ENCODE data around the gene APPL2.

APPL2 gene

DNA sequence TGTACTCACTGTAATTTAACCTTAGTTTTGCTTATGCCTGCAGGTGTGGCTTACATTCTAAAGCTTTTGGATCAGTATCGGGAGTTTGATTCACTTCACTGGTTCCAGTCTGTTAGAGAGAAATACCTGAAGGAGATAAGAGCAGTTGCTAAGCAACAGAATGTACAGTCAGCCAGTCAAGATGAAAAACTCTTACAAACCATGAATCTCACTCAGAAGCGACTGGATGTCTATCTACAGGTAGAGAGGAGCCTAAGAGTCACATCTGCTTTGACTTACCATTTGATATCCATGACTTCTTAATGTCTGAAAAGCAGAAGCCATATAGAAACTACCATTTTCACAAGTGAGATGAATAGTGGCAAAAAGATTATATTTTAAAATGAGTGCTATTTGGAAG, 71.9 kb downstream of the APPL2 start:
- no peak overlapping the region for H3K27ac ChIP-seq (ENCODE audit: low read depth, low read length, poor library complexity, severe bottlenecking)
- peaks cover 59% of the 10 kb centered on the region for H3K36me3 ChIP-seq (ENCODE audit: insufficient read depth, low read length)
- H2AFZ ChIP-seq (ENCODE audit: low read length), result no peak overlapping the region
- no peaks in the 10 kb centered on the region for H3K4me1 ChIP-seq (ENCODE audit: insufficient read depth, low read length, severe bottlenecking)
- H3F3A ChIP-seq (ENCODE audit: insufficient read depth, low read length), result no peaks in the 10 kb centered on the region
- no peaks in the 10 kb centered on the region for H3K27me3 ChIP-seq (ENCODE audit: insufficient read depth, low read length)
- TF ChIP-seq, protein P1, sequence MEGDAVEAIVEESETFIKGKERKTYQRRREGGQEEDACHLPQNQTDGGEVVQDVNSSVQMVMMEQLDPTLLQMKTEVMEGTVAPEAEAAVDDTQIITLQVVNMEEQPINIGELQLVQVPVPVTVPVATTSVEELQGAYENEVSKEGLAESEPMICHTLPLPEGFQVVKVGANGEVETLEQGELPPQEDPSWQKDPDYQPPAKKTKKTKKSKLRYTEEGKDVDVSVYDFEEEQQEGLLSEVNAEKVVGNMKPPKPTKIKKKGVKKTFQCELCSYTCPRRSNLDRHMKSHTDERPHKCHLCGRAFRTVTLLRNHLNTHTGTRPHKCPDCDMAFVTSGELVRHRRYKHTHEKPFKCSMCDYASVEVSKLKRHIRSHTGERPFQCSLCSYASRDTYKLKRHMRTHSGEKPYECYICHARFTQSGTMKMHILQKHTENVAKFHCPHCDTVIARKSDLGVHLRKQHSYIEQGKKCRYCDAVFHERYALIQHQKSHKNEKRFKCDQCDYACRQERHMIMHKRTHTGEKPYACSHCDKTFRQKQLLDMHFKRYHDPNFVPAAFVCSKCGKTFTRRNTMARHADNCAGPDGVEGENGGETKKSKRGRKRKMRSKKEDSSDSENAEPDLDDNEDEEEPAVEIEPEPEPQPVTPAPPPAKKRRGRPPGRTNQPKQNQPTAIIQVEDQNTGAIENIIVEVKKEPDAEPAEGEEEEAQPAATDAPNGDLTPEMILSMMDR (IDR thresholded peaks at IDR 0.05; ENCODE audit: low read length), result no peak
- TF ChIP-seq EZH2 (IDR thresholded peaks at IDR 0.05; ENCODE audit: borderline replicate concordance, low read length), result no peak
- no peaks in the 10 kb centered on the region for H4K20me1 ChIP-seq (ENCODE audit: insufficient read depth, low read length)
- no peaks in the 10 kb centered on the region for H3K79me2 ChIP-seq (ENCODE audit: insufficient read depth, low read length)
- H3K4me2 ChIP-seq (ENCODE audit: low read length), result no peak overlapping the region
- H3K9me3 ChIP-seq (ENCODE audit: low read length), result no peaks in the 10 kb centered on the region
- no peaks in the 10 kb centered on the region for H3K9me2 ChIP-seq (ENCODE audit: low read depth, low read length)
- H3K4me3 ChIP-seq (ENCODE audit: low read depth, low read length, poor library complexity, severe bottlenecking), result no peak overlapping the region
- no peak overlapping the region for H3K9ac ChIP-seq (ENCODE audit: low read length)

DNA sequence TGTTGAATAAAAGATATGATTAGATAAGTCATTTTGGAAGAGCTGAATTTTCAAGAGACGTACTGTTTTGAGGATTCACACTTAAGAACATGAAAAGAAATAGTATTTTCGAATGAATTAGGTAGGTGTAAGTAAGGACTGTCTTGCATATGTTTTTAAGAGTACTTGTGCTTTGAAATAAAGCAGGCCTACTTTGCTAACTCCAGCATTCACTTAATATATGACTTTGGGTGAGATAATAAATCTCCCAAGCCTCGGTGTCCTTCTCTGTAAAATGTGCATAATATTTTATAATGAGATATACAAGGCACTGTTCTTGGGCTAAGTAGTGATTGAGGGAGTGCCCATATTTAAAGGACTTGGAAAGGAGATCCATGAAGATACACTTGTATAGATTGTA, 73.8 kb downstream of the APPL2 start:
- no peaks in the 10 kb centered on the region for H3K27me3 ChIP-seq (ENCODE audit: insufficient read depth, low read length)
- peaks cover 58% of the 10 kb centered on the region for H3K36me3 ChIP-seq (ENCODE audit: insufficient read depth, low read length)
- TF ChIP-seq, protein P1 (IDR thresholded peaks at IDR 0.05; ENCODE audit: low read length), result no peak
- no peak for TF ChIP-seq EZH2 (IDR thresholded peaks at IDR 0.05; ENCODE audit: borderline replicate concordance, low read length)
- H3K9me2 ChIP-seq (ENCODE audit: low read depth, low read length), result no peaks in the 10 kb centered on the region
- no peaks in the 10 kb centered on the region for H3F3A ChIP-seq (ENCODE audit: insufficient read depth, low read length)
- H3K9me3 ChIP-seq (ENCODE audit: low read length), result no peaks in the 10 kb centered on the region
- no peak overlapping the region for H3K4me2 ChIP-seq (ENCODE audit: low read length)
- H4K20me1 ChIP-seq (ENCODE audit: insufficient read depth, low read length), result no peaks in the 10 kb centered on the region
- H3K4me3 ChIP-seq (ENCODE audit: low read depth, low read length, poor library complexity, severe bottlenecking), result no peak overlapping the region
- no peaks in the 10 kb centered on the region for H3K79me2 ChIP-seq (ENCODE audit: insufficient read depth, low read length)
- no peak overlapping the region for H2AFZ ChIP-seq (ENCODE audit: low read length)
- no peak overlapping the region for H3K27ac ChIP-seq (ENCODE audit: low read depth, low read length, poor library complexity, severe bottlenecking)
- H3K9ac ChIP-seq (ENCODE audit: low read length), result no peak overlapping the region
- H3K4me1 ChIP-seq (ENCODE audit: insufficient read depth, low read length, severe bottlenecking), result no peaks in the 10 kb centered on the region

DNA sequence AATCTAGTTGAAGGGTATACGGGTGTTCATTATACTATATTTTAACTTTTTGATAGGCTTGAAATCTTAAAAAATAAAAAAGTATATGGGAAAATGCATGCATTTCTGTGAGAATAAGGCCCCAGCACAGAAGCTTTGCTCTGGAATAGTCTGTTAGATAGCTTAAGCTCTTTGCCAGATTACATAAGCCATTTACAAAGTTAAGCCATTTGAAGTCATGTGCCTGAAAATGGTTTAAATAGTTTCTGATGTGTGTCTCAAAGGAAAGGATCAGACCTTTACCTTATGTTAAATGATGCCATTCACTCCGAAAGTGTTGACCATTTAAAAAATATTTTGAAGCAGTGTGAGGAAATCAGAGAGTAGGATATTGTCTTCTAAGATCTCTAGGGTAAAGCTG, 77.1 kb downstream of the APPL2 start:
- H3K4me3 ChIP-seq (ENCODE audit: low read depth, low read length, poor library complexity, severe bottlenecking), result no peak overlapping the region
- H4K20me1 ChIP-seq (ENCODE audit: insufficient read depth, low read length), result no peaks in the 10 kb centered on the region
- H3K9ac ChIP-seq (ENCODE audit: low read length), result no peak overlapping the region
- no peaks in the 10 kb centered on the region for H3K79me2 ChIP-seq (ENCODE audit: insufficient read depth, low read length)
- no peaks in the 10 kb centered on the region for H3K27me3 ChIP-seq (ENCODE audit: insufficient read depth, low read length)
- H3K36me3 ChIP-seq (ENCODE audit: insufficient read depth, low read length), result peaks cover 46% of the 10 kb centered on the region
- H3K27ac ChIP-seq (ENCODE audit: low read depth, low read length, poor library complexity, severe bottlenecking), result no peak overlapping the region
- H3K9me3 ChIP-seq (ENCODE audit: low read length), result no peaks in the 10 kb centered on the region
- H3K4me1 ChIP-seq (ENCODE audit: insufficient read depth, low read length, severe bottlenecking), result no peaks in the 10 kb centered on the region
- H3K9me2 ChIP-seq (ENCODE audit: low read depth, low read length), result no peaks in the 10 kb centered on the region
- no peak overlapping the region for H3K4me2 ChIP-seq (ENCODE audit: low read length)
- no peaks in the 10 kb centered on the region for H3F3A ChIP-seq (ENCODE audit: insufficient read depth, low read length)
- TF ChIP-seq, protein P1 (IDR thresholded peaks at IDR 0.05; ENCODE audit: low read length), result no peak
- no peak for TF ChIP-seq EZH2 (IDR thresholded peaks at IDR 0.05; ENCODE audit: borderline replicate concordance, low read length)
- H2AFZ ChIP-seq (ENCODE audit: low read length), result no peak overlapping the region

All from OCI-LY1 (cell line).